ENCODE measurements around the gene GRK4.
"Not testable (repeated sequence)": the region's sequence is repeated elsewhere in the genome, so short reads cannot be mapped to it uniquely, and the experiment has no call there.

Gene GRK4

DNA sequence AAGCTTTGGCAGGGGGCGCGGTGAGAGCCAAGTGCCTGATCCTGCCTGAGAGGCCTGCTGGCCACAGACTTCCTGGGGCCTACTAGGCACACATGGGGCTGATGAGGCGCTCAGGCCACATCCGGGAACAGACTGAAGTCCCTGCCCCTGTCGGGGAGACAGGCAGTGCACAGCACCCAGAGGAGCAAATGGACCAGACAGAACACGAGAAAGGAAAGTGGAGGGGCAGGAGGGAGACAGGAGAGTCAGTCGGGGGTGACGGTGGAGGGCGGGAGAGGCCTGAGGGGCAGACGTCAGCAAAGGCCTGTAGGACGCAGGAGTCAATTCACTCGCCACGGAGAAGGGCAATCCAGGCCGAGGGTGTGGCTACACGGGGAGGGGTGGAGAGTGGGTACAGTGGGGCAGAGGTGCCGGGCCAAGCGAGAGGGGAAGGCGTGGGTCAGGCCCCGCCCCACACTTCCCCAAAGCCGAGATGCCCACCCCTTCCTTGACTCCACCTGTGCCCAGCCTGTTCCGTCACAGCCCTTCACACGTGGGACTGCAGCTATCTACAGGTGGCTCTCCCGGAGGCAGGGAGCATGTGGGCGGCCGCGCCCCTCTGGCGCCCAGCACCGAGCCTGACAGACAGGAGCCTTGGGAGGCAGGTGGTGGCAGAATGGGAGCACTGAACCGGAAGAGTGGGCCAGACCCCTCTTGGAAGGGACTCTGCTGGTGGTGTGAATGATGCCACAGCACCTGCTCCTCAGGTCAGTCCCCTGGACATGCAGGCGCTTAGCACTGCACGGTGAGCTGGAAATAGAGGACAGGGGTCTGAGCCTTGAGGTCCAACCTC lies 20.6 kb upstream of the GRK4 start:
- DNase-seq, result no peak

DNA sequence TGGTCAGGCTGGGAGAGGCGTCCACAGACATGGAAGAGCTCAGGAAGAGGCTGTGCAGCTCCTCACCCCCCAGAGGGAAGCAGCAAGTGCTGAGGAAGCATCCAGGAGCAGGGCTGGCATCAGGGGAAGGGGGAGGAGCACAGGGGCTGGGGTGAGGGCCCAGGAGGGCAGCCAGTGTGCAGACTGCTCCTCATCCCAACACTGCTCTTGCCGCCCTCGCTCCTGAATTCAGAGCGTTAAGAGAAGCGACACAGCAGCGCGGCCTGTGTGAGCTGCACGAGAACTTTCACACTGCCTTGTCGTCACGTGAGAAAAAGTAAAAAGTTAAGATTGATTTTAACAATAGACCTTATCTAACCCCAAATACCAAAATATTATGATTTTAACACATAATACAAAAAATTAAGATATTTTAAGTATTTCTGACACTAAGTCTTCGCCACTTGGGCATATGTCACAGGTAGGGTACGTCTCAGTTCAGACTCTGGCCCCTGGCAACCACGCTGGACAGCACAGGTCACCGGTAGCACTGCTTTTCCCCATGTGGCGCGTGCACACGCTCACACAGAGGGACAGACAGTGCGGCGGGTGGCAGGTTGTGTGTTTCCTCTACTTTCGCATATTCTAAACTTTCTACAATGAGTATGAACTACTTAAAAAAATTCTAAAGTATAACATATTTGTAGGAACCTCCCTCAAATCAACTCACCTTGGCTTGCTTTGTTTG lies 19.8 kb upstream of the GRK4 start:
- DNase-seq, result no peak

DNA sequence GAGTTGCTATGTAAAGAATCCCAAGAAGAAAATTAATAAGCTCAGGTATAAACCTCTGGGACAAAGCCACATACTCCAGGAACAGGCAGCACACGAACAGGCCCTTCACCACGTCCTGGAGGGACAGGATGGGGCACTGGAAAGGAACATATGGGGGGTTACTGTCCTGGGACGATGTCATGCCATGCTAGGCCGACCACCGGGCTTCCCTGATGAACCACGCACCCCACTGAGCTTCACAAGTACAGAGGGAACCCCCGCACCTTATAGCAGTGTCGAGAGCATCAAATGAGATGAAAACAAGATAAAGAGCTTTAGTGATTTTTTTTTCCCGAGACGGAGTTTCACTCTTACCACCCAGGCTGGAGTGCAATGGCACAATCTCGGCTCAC lies 19.3 kb upstream of the GRK4 start:
- DNase-seq, result no peak

DNA sequence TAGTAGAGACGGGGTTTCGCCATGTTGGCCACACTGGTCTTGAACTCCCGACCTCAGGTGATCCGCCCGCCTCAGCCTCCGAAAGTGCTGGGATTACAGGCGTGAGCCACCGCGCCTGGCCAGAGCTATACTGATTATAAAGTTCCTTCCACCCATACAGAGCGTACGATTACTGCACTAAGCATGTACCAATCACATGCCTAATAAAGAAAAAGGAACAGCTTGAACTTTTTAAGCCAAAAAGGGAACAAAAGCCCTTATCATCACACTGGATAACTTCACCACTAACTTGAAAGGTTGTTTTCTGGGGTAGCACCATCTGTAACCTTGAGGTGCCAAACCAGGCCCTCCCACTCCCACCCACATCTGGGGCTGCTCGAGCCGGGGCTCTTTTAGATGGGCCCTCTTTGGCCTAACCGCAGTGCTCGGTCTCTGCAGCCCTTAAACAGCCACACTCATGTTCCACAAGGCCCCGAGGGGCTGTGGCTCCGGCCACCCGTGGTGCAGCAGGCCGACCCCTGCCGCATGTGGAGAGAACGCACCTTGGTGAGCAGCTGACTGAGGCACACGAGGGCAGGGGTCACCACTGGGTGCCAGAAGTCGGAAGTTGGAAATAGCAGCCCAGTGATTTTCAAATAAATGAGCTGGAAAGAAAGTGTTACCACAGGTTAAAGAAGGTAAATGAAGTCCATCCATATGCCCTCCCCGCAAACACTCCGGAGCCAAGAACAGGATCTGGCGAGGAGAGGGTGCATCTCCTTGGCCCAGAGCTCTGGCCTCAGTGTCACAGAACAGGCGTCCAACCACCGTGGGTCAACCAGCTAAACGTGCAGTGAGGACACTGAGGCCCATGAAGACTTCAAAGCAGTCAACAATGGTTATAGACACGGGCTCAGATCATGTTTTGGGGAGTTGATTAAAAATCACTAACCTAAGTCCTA lies 18.5 kb upstream of the GRK4 start:
- no peak for DNase-seq

DNA sequence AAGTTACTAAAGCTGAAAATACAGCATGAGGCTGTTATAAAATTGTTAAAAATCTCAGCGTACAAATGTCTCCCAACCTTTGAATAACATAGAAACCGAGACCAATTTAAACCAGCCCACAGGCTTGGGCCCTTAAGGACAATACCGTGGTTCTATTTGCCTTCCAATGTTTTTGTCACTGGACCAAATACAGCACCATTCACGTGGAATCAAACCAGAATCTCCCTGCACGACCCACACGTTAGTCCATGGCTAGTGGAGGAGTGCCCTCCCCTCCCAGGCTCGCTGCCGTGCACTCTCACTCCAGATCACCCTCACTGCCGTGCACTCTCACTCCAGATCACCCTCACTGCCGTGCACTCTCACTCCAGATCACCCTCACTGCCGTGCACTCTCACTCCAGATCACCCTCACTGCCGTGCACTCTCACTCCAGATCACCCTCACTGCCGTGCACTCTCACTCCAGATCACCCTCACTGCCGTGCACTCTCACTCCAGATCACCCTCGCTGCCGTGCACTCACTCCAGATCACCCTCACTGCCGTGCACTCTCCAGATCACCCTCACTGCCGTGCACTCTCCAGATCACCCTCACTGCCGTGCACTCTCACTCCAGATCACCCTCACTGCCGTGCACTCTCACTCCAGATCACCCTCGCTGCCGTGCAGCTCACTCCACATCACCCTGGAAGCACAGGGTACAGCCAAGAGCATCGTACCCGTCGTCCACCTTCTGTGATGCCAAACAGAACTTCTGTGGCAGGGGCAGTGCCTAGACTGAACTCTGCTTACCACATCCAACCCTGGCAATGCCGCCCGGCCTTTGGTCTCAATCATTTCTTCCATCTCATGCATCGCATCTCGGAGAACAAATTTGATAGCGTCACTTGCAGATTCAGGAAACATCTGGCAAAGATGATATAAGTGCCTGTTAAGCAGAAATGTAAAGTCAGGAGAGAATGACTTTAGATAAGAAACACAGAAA lies 17.5 kb upstream of the GRK4 start:
- DNase-seq, result not testable (repeated sequence)

DNA sequence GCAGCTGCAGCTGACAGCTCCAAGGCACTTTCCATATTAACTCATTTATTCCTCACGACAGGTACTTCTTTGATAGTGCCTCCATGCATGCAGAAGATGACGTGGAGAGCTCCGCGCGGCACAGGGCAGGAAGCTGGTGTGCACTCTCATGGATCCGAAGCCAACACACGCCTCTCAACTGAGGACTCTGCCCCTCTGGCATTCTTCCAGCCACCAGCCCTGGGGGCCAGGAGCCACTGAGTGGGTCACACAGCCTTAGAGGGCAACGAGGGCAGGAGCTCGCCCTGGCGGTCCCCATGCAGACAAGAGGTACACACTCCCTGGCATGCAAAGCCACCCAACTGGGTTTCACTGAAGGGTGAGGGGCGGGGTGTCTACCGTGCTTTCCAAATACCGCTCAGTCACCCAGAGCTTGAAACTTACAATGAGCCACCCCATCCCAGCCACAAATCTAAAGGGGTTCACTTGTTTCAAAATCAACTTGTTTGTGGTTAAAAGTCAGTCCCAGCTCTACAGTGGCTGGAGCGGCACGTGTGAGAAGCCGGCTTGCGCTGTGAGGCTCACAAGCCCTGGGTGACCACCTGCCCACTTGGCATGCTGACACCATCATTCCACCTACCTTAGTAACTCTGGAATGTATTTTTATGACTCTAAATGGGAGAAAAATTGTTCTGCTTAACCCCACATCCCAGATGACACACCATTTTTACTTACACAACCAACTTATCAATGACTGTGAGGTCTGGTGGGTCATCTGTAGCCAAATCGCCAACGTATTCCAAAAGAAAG lies 16.4 kb upstream of the GRK4 start:
- DNase-seq, result no peak

DNA sequence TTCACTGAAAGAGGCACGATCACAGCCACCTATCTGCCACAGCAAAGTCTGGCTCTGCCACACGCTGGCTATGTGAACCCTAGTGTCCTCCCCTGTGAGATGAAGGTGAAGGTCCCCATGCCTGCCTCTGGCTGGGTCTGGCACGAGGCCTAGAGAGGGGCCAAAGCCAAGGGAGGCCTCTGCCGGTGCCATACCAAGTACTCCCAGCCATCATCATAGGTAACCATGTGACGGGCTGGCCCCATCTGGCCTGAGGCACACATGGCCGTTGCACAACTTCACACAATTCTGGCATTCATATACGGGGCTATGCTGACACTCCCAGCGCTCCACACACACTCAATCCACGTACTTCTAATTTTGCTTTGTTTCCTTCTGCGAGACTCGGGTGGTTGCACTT lies 15.4 kb upstream of the GRK4 start:
- DNase-seq, result no peak

DNA sequence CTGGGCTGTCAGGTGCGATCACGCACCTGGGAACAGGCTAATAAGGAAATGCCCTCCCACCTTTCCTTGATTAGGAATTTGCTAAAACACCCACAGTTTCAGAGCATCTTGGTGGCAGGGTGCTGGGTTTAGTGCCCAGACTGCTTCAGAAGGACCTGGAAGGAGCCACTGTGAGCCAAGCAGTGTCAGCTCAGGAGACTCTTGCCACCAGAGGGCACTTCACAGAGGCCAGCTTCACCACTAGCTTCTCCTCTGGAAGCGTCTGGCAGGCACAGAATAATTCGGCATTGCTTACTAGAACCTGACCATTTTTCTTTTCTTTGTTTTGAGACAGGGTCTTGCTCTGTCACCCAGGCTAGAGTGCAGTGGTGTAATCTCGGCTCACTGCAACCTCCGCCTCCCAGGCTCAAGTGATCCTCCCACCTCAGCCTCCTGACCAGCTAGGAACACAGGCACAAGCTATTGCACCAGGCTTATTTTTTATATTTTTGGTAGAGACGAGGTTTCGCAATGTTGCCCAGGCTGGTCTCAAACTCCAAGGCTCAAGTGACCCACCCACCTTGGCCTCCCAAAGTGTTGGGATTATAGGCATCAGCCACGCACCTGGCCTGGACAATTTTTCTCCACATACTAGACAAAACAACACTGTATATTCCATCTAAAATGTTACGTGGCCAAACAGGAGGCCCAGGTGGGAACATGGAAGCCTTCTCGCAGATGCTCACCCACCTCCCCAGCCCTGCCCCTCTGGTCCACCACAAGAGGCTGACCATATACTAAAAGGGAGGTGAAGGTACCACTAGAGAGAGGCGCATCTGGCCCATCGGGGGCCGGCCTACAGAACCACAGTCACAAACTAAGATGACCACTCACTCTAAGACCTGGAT lies 14.2 kb upstream of the GRK4 start:
- DNase-seq, result peak; percentile 20

DNA sequence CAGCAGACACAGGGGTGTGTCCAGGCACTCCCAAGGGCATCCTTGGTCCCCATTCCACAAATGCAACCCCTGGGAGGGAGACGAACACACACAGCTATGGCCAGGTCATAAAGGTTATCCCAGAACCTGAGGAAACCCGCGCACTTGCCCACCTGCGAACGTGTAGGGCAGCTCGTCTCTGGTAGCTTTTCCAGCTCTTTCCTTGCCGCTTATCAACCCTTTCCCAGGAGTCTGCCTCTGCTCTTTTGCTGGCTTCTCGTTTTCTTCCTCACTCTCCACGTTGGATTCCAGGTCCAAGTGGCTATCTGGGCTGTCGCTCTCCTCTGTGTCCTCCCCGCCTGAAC lies 13.6 kb upstream of the GRK4 start:
- DNase-seq, result no peak

DNA sequence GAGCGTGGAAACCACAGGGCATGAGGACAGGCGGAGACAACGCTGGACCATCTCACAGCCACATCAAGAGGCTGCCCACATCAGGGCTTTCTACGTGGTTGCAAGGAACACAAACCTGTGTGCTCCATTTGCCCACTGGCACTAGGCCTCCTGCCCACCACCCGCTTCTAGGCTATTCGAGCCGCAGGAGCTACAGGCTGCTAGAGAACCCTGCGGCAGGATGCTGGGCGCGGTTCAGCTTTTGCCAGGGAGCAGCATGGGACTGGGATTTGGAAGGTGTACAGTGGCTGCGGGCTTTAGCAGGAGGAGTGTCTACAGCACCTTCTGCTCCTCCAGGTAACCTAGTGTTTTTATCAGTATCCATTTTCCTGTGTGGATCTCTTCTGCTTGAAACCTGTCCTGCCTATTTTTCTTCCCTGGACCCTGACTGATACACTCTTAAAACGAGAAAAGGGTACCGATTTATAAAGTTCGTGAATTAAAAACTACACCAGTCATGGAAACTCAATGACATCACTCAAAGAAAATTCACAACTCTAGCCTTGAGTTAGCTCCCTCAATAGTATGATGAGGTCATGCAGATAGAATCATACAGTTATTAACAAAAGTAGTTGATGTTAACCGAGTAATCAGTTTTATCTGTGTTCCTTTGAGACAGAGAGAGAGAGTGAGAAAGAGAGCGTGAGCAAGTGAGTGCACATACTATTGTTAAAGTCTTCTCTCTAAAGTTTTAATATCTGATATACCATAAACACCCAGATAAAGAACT lies 13.0 kb upstream of the GRK4 start:
- DNase-seq, result no peak

DNA sequence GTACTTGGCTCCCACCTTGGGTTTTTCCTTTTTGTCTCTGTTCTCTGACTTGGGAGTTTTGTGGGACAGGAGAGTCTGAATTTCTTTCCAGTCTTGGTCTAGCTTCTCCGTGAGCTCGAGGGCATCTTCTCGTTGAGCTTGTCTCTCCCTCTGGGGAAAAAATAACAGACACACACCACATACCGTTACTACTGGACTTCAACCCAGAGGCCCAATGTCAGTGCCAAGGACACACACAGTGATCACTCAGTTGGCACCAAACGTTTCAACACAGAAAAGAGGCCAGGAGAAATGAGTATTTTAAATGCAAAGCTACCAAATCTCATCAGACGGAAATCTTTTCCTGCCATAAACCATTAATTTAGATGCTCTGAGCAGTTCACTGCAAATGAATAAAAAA lies 9.9 kb upstream of the GRK4 start:
- no peak for DNase-seq

DNA sequence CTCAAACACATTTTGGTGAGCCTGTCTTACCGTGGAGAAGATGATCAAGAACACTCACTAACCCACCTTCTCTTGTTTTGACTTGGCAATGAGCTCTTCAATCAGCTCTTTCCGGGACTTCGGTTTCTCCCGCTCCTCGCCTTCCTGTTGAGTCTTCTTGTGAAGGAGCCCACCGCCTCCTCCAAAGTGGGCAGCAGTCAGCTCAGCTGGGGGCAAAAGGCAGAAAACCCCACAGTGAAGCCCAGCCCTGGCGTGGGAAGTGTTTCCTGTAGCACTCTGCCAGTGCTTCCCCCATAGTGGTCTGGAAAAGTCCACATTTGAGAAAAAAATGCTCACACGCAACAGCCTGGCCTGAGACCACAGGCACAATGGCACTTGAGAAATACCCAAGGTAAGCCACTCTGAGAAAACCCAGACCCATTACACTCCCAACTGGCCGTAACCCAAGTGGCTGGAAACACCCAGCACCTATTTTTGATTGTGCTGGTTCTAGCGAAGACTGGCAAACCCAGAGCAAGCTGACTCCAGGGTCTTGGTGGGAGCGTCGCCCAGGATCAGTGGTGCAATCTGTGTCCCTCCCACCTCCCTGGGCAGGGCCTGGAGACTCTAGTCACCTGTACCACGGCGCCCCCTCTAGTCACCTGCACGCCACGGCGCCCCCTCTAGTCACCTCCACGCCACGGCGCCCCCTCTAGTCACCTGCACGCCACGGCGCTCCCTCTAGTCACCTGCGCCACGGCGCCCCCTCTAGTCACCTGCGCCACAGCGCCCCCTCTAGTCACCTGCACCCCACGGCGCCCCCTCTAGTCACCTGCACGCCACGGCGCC lies 8.8 kb upstream of the GRK4 start:
- DNase-seq, result no peak

DNA sequence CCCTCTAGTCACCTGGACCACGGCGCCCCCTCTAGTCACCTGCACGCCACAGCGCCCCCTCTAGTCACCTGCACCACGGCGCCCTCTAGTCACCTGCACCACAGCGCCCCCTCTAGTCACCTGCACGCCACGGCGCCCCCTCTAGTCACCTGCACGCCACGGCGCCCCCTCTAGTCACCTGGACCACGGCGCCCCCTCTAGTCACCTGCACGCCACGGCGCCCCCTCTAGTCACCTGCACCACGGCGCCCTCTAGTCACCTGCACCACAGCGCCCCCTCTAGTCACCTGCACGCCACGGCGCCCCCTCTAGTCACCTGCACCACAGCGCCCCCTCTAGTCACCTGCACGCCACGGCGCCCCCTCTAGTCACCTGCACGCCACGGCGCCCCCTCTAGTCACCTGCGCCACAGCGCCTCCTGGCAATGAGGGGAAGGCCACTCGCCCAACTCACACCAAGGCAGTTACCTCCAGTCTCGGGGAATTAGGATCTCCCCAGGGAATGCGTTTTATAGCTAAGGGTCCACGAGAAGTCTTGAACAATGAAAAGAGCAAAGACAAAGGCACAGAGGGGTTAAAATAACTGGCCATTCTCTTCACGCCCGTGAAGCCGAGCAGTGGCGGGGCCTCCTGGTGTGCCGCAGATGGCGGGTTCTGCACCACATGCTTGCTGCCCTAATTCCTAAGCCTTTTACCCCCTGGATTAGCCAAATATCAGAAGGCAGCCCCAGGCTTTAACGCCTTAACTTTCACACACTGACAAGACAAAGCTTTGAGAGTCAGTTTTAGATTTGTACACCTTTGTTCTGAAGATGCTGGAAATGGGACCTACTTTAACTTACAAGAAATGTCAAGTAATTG lies 8.0 kb upstream of the GRK4 start:
- not testable (repeated sequence) for DNase-seq

DNA sequence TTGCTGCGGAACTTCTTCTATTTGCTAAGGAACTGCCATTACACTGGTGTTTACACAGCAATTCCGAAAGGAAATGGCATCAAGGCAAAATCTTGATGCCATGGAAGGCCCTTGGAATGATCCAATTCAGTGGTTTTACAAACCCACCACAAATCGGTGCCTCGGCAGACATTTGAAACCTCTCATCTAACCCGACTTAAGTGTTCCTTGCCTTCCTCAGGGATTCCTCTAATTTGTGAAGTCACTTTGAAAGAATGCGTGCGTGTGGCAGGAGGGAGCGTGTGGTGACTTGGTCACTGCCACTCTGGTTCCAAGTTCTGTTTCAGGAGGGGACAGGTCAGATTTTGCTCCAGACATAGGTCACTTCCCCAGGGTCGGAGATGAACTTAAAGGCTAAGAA lies 4.9 kb upstream of the GRK4 start:
- no peak for DNase-seq

DNA sequence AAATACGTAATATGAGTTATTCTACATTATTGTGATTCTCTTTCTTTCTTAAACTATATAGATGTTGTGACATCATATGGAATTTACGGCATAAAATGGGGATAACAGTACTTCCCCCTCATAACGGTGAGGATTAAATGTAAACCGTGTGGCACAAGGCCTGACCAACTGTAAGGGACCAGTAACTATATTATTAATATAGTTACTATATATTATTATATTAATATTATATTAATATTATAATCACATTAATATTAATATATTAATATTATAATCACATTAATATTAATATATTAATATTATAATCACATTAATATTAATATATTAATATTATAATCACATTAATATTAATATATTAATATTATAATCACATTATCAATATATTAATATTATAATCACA lies 2.9 kb upstream of the GRK4 start:
- not testable (repeated sequence) for DNase-seq

DNA sequence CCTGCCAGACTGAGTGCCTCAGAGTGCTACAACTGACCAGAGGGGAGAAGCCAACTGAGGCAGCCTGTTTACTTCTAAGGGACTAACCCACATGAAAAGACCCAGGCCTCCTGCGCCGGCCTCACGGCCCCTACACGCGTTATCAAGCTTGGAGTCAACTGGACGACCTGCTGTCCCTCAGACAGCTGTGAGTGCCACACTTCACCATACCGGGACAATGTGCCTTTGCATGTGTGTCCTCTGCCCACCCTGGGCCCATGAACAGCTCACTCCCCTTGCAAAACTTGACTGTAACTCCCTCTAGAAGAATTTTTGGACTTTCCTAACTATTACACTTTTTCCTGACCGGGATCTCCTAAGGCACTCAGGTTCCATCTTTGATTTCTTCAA lies 2.0 kb upstream of the GRK4 start:
- no peak for DNase-seq

DNA sequence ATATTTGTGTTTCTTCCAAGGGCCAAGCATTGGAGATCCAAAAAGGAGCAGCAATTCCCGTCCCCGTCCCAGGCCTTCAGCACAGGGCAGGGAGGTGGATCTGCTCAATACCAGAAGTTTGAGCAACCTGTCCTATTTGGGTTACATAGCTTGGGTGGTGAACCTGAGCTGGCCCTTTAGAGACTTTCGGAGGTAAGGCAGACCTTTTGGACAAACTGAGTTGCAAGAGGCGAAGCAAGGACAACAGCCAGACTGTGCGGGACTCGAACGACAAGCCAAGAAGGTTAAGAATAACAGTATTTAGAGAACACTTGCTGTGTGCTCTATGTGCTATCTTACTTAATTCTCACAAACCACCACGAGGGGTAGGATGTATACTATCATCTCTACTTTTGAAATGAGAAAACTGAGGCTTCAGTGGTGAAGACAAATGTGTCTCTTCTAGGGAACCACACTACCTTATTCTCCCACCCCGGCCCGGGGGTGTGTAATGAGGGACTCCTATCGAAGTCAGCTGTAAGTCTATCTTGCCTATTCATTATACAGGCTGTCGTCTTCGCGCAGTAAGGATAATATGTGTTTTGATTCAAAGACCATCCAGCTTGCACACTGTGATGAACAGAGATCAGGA lies 1.4 kb upstream of the GRK4 start:
- no peak for DNase-seq
